Heart right ventricle (tissue), 16 donors: ENCODE measurements around the gene CNOT10. TPM values are rescaled to one million over a fixed set of nuclear protein-coding genes. Genes with fewer than 3 reads are reported as not detected.

Source experiments
- ATAC-seq, 8 donors: fragments of 200-7000 bp; cut with Tn5 transposase; one replicate each; pipeline ENCODE4 v1.9.1; 2020; ENCODE audit warnings: mild to moderate bottlenecking in 8 of 8, moderate library complexity in 8 of 8, moderate number of reproducible peaks in 1 of 8
- DNase-seq, 2 donors: peaks; one replicate each; pipeline ENCODE4 v3.0.0-alpha.2; 2020
- H3K27ac ChIP-seq, 10 donors: fragments of 200-600 bp; sonication (generic) in 2 of 10; one replicate each; pipeline versions ENCODE4 v1.5.0 to v1.8.0; 2020 to 2022; ENCODE audit warnings: mild to moderate bottlenecking in 3 of 10
- H3K27me3 ChIP-seq, 7 donors: fragments of 200-600 bp; one replicate each; pipeline ENCODE4 v1.8.0; 2021 to 2022; ENCODE audit warnings: mild to moderate bottlenecking in 2 of 7
- H3K36me3 ChIP-seq, 9 donors: fragments of 200-600 bp; sonication (generic) in 1 of 9; one replicate each; pipeline versions ENCODE4 v1.5.0 to v1.8.0; 2020 to 2022; ENCODE audit warnings: mild to moderate bottlenecking in 2 of 9
- H3K4me1 ChIP-seq, 9 donors: fragments of 200-600 bp; sonication (generic) in 1 of 9; one replicate each; pipeline versions ENCODE4 v1.5.0 to v1.8.0; 2020 to 2022; ENCODE audit warnings: mild to moderate bottlenecking in 4 of 9
- H3K4me3 ChIP-seq, 10 donors: fragments of 200-600 bp; sonication (generic) in 2 of 10; one replicate each; pipeline versions ENCODE4 v1.5.0 to v1.8.0; 2020 to 2022; ENCODE audit warnings: mild to moderate bottlenecking in 7 of 10, moderate library complexity in 2 of 10
- H3K9me3 ChIP-seq, 11 donors: fragments of 200-600 bp in 10 of 11; sonication (generic) in 2 of 11; one replicate each; pipeline versions ENCODE4 v1.5.0 to v1.8.0; 2013 to 2022; ENCODE audit warnings: mild to moderate bottlenecking in 2 of 11, control low read depth in 1 of 11, moderate library complexity in 1 of 11
- CTCF ChIP-seq, 9 donors: fragments of 200-600 bp; sonication (generic) in 2 of 9; IDR thresholded peaks; one replicate each; pipeline versions ENCODE4 v1.5.0 to v1.8.0; 2021 to 2022; ENCODE audit warnings: antibody characterized with exemption in 9 of 9, mild to moderate bottlenecking in 5 of 9, moderate library complexity in 1 of 9
- WGBS, 2 donors: extraction: QIAGEN DNeasy Blood & Tissue Kit; methylation state at CpG; one replicate each; pipeline ENCODE4 v1.1.7; 2013; ENCODE audit warnings: inconsistent platforms in 1 of 2; 5-methylcytosine and 5-hydroxymethylcytosine counted together
- intact Hi-C, 10 donors: fragments of 100-400 bp; cut with DNase I; formaldehyde crosslinking; loops; one replicate each; pipeline versions ENCODE4 v1.11.1 to v1.14.2; 2022
- polyA plus RNA-seq, 2 donors: library from polyadenylated mRNA; stranded (reverse); fragments of 200-250 nt; gene quantifications; one replicate each; pipeline ENCODE4 v1.2.3, GENCODE V29; 2013
- total RNA-seq, 10 donors: library from RNA; stranded (reverse); fragmentation: NEBNext Ultra II Directional in 3 of 10; extraction: Animal tissue kit (Norgen Biotek cat#: 25700) in 3 of 10; gene quantifications; one replicate each; pipeline versions ENCODE4 v1.2.1 to v1.2.4, GENCODE V29; 2021 to 2023
- donor health status: Arrhythmogenic right ventricular cardiomyopathy.
- donor health status: ischemic (EF 13 %, LVEDD 7.1; RV severe dilation, severe dysfunction).
- donor health status: healthy with polysubstance abuse.
- donor health status: DM: no; HTN: yes; CAD: no.
- donor health status: DM: no; HTN: no; CAD: no.
- donor health status: ischemic (EF 25% LVEDD 6.9; RV normal size, moderate dysfunction).
- donor health status: ischemic (EF 25% LVEDD 5.7; RV mildly dilated, moderate dysfunction).
- donor health status: healthy.
- donor health status: DM: yes; HTN: yes; CAD: no.
- donor health status: Ischemic cardiomyopathy.
- donor health status: ischemic (EF 35%, LVEDD 5.7; RV mildly dilated, moderate dysfunction).
- donor health status: nonischemic (EF 11% LVEDD 7.7; RV severe dilation, severe dysfunction).
- donor health status: DM: yes; HTN: yes; CAD: no.
- donor health status: PGD.
- donor health status: ischemic (EF 29% LVEDD 5.4; RV normal size, mild dysfunction).
- donor health status: nonischemic (EF 23%, LVEDD 6.1; RV moderate dilation, normal function).

CNOT10 gene
- total and polyA plus RNA-seq, 12 donors: 13.6 to 23.9 (median 16.7) TPM

- Histone ChIP-seq H3K27me3 (peaks cover 0 to 3% (median 0%) of the 10 kb centered on the region in 7 donors), H3K9me3 (peaks cover 0 to 2% (median 0%) of the 10 kb centered on the region in 11 donors), H3K36me3 (no peaks in the 10 kb centered on the region), H3K27ac (no peak overlapping the region), H3K4me3 (no peak overlapping the region), H3K4me1 (no peaks in the 10 kb centered on the region)
- intact Hi-C loops: no loop called here
- 85 to 92% methylated on average over 2 of the region's 2 CpGs for WGBS, 2 donors
- DNase-seq (no peak), ATAC-seq (no peak)
- no peak for TF ChIP-seq CTCF (IDR thresholded peaks at IDR 0.05)
Measured at GRCh38 chr3:32675164-32675563, 9.8 kb upstream of the CNOT10 start.

GRCh38 chr3:32675650-32676049, 9.3 kb upstream of the CNOT10 start:
- 88 to 97% methylated on average over 1 of the region's 1 CpG for WGBS, 2 donors
- intact Hi-C loops: no loop called here
- peaks cover 0 to 3% (median 0%) of the 10 kb centered on the region in 7 donors for H3K27me3 ChIP-seq

GRCh38 chr3:32681811-32682210, 3.2 kb upstream of the CNOT10 start:
- Histone ChIP-seq H3K36me3 (no peaks in the 10 kb centered on the region), H3K9me3 (no peaks in the 10 kb centered on the region), H3K4me3 (no peak overlapping the region), H3K4me1 (peaks cover 0 to 24% (median 18%) of the 10 kb centered on the region in 9 donors), H3K27me3 (no peaks in the 10 kb centered on the region), H3K27ac (no peak overlapping the region)
- no peak for ATAC-seq
- intact Hi-C loops: no loop called here
- TF ChIP-seq CTCF (IDR thresholded peaks at IDR 0.05): no peak
- DNase-seq: no peak
- 81 to 95% methylated on average over 4 of the region's 4 CpGs for WGBS, 2 donors

More at GRCh38 chr3:32675650-32676049, 9.3 kb upstream of the CNOT10 start:
- no peak for ATAC-seq
- Histone ChIP-seq H3K9me3 (no peaks in the 10 kb centered on the region), H3K4me1 (no peaks in the 10 kb centered on the region), H3K4me3 (no peak overlapping the region), H3K27ac (no peak overlapping the region), H3K36me3 (no peaks in the 10 kb centered on the region)
- no peak for TF ChIP-seq CTCF (IDR thresholded peaks at IDR 0.05)
- DNase-seq: no peak

- DNase-seq: no peak
- no peak for TF ChIP-seq CTCF (IDR thresholded peaks at IDR 0.05)
- intact Hi-C loops: loop anchor here in 1 of 10 donors (2.0 kb wide), 1 partner anchor 109 kb away; no protein-coding TSS in a partner anchor
- Histone ChIP-seq H3K27ac (peak overlapping the region; percentile 60 to 91 (median 87)), H3K36me3 (peaks cover 0 to 9% (median 0%) of the 10 kb centered on the region in 9 donors), H3K9me3 (no peaks in the 10 kb centered on the region), H3K4me3 (peak overlapping the region; percentile 1 to 97 (median 88)), H3K27me3 (no peaks in the 10 kb centered on the region), H3K4me1 (peaks cover 0 to 26% (median 20%) of the 10 kb centered on the region in 9 donors)
- WGBS, 2 donors: 43 to 45% methylated on average over 4 of the region's 4 CpGs
- no peak for ATAC-seq
Measured at GRCh38 chr3:32684029-32684799, 774 bp upstream of the CNOT10 start.
